ENCODE results near the gene TBC1D22A. TPM values are rescaled to one million over a fixed set of nuclear protein-coding genes. Genes with fewer than 3 reads are reported as not detected.

TBC1D22A gene
- total and polyA plus RNA-seq, 2 experiments from 2014 or later: 9.6 to 13.3 TPM

GRCh38 chr22:46744581-46744980 lies 17.9 kb upstream of the TBC1D22A start:
- no peak for DNase-seq (ENCODE audit: low spot score)
- no peaks in the 10 kb centered on the region for H3K36me3 Mint-ChIP-seq (ENCODE audit: low read depth)
- no peak overlapping the region for H2AFZ ChIP-seq
- no peaks in the 10 kb centered on the region for H3F3A ChIP-seq (replicated peaks; ENCODE audit: low read depth)
- no peaks in the 10 kb centered on the region for H3K4me1 ChIP-seq (ENCODE audit: insufficient read depth)
- no peak overlapping the region for H3K27ac Mint-ChIP-seq
- no peak overlapping the region for H3K27ac ChIP-seq (ENCODE audit: low read depth)
- H3K27me3 ChIP-seq (ENCODE audit: insufficient read depth): no peaks in the 10 kb centered on the region
- TF ChIP-seq ZNF114 (CRISPR knock-in tag; IDR thresholded peaks at IDR 0.05) (no peak), REST (IDR thresholded peaks at IDR 0.05; ENCODE audit: unreplicated experiment) (no peak), EZH2phosphoT487 (IDR thresholded peaks at IDR 0.05; ENCODE audit: unreplicated experiment) (no peak), STAT1 (IDR thresholded peaks at IDR 0.05; ENCODE audit: unreplicated experiment) (no peak), CTCF (conservative IDR thresholded peaks at IDR 0.05; ENCODE audit: low read depth in 2 of 2) (no peak), POLR2AphosphoS5 (IDR thresholded peaks at IDR 0.05; ENCODE audit: low read depth) (no peak), EZH2 (IDR thresholded peaks at IDR 0.05; ENCODE audit: low read depth, unreplicated experiment) (no peak)
- H3K4me3 ChIP-seq: no peak overlapping the region
- H3K9me2 ChIP-seq (ENCODE audit: insufficient read depth): no peaks in the 10 kb centered on the region
- H3K4me3 Mint-ChIP-seq: no peak overlapping the region
- no peaks in the 10 kb centered on the region for H3K36me3 ChIP-seq (ENCODE audit: insufficient read depth)
- no peak for ATAC-seq
- H4K20me1 ChIP-seq (replicated peaks; ENCODE audit: insufficient read depth): no peaks in the 10 kb centered on the region
- H3K27me3 Mint-ChIP-seq (ENCODE audit: insufficient read depth, low read depth, poor library complexity): peaks cover 11% of the 10 kb centered on the region
- H3K9me3 Mint-ChIP-seq: no peaks in the 10 kb centered on the region
- no peaks in the 10 kb centered on the region; the same call in 2 of the 3 replicates for H3K4me1 Mint-ChIP-seq
- H3K4me2 ChIP-seq: no peak overlapping the region
- no peaks in the 10 kb centered on the region for H3K79me2 ChIP-seq (replicated peaks; ENCODE audit: insufficient read depth)

GRCh38 chr22:46746192-46746591 lies 16.3 kb upstream of the TBC1D22A start:
- H4K20me1 ChIP-seq (replicated peaks; ENCODE audit: insufficient read depth): no peaks in the 10 kb centered on the region
- ATAC-seq: no peak
- Mint-ChIP-seq H3K9me3 (no peaks in the 10 kb centered on the region), H3K27ac (no peak overlapping the region), H3K36me3 (ENCODE audit: low read depth) (no peaks in the 10 kb centered on the region), H3K27me3 (ENCODE audit: insufficient read depth, low read depth, poor library complexity) (peaks cover 8% of the 10 kb centered on the region), H3K4me3 (no peak overlapping the region), H3K4me1 (no peaks in the 10 kb centered on the region; the same call in 2 of the 3 replicates)
- H3K79me2 ChIP-seq (replicated peaks; ENCODE audit: insufficient read depth): no peaks in the 10 kb centered on the region
- no peak overlapping the region for H3K27ac ChIP-seq (ENCODE audit: low read depth)
- no peaks in the 10 kb centered on the region for H3K36me3 ChIP-seq (ENCODE audit: insufficient read depth)
- no peak overlapping the region for H2AFZ ChIP-seq
- no peak for DNase-seq (ENCODE audit: low spot score)
- H3F3A ChIP-seq (replicated peaks; ENCODE audit: low read depth): no peaks in the 10 kb centered on the region
- H3K4me1 ChIP-seq (ENCODE audit: insufficient read depth): no peaks in the 10 kb centered on the region
- H3K4me2 ChIP-seq: no peak overlapping the region
- TF ChIP-seq EZH2 (IDR thresholded peaks at IDR 0.05; ENCODE audit: low read depth, unreplicated experiment) (no peak), ZNF331 (CRISPR knock-in tag; IDR thresholded peaks at IDR 0.05; ENCODE audit: low read depth) (no peak), ETS1 (IDR thresholded peaks at IDR 0.05) (no peak), EZH2phosphoT487 (IDR thresholded peaks at IDR 0.05; ENCODE audit: unreplicated experiment) (no peak), REST (IDR thresholded peaks at IDR 0.05; ENCODE audit: unreplicated experiment) (no peak), POLR2AphosphoS5 (IDR thresholded peaks at IDR 0.05; ENCODE audit: low read depth) (no peak), JUNB (IDR thresholded peaks at IDR 0.05; ENCODE audit: unreplicated experiment) (no peak), STAT1 (IDR thresholded peaks at IDR 0.05; ENCODE audit: unreplicated experiment) (no peak), NANOG (IDR thresholded peaks at IDR 0.05; ENCODE audit: borderline replicate concordance) (no peak), CREB1 (CRISPR knock-in tag; IDR thresholded peaks at IDR 0.05; ENCODE audit: low read depth) (no peak)
- no peaks in the 10 kb centered on the region for H3K27me3 ChIP-seq (ENCODE audit: insufficient read depth)
- H3K4me3 ChIP-seq: no peak overlapping the region
- no peaks in the 10 kb centered on the region for H3K9me2 ChIP-seq (ENCODE audit: insufficient read depth)
